Renal cortical epithelial cell (primary cell): Measurements from ENCODE around the gene NUDT16L1. TPM values are rescaled to one million over a fixed set of nuclear protein-coding genes. Genes with fewer than 3 reads are reported as not detected.
"Not testable (repeated sequence)": the region's sequence is repeated elsewhere in the genome, so short reads cannot be mapped to it uniquely, and the experiment has no call there.

Experiments used
- DNase-seq: peaks from one replicate; pipeline ENCODE4 v3.0.0-alpha.2; 2011; ENCODE audit warnings: low read depth
- total RNA-seq: library from RNA; depleted of rRNA; stranded (reverse); fragments of >200 nt; gene quantifications from 2 replicates; pipeline ENCODE4 v1.2.3, GENCODE V29; 2014

NUDT16L1 gene
- total RNA-seq, 1 donor from 2014 or later, result 49.2 TPM

DNA sequence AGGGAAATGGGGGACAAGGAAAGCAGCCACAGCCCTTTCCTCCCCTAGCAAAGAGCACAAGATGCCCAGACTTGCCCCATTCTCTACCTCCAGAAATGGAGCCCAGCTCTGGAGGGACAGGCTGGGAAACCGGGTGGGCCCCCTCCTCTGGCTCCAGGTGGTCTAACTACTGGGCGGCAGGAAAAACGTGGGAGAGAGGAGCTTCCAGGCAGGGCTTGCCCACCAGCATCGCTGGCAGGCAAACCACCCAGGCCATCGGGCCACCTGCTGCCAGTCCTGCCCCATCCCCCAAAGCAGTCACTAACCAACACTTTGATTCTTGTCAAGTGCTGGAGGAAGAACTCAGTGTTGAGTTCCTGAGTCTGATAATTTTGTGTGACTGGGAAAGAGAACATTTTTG lies 25.1 kb downstream of the NUDT16L1 start:
- no peak for DNase-seq

DNA sequence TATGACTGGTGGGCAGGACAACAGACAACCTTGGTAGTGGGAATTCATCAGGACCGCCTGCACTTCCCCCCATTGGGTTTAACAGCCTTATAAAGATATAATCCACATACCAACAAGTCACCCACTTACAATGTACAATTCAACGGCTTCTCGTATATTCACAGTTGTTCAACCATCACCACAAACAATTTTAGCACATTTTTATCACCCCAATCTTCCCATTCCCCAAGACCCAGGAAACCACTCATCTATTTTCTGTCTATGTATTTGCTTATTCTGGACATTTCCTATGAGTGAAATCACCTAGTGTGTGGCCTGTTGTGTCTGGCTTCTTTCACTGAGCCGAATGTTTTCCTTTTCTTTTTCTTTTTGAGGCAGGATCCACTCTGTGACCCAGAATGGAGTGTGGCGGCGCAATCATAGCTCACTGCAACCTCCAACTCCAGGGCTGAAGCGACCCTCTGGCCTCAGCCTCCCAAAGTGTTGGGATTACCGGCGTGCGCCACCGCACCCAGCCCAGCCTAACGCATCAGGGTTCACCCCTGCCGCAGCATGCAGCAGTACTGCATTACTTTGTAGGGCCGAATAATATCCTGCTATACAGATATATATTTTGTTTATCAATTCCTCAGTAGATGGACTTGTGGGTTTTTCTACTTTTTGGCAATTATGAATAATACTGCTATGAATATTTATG lies 29.9 kb downstream of the NUDT16L1 start:
- DNase-seq, result no peak

- no peak for DNase-seq
Observed at GRCh38 chr16:4724661-4725270, 31.4 kb downstream of the NUDT16L1 start.

GRCh38 chr16:4726616-4727015 lies 33.3 kb downstream of the NUDT16L1 start:
- no peak for DNase-seq

DNA sequence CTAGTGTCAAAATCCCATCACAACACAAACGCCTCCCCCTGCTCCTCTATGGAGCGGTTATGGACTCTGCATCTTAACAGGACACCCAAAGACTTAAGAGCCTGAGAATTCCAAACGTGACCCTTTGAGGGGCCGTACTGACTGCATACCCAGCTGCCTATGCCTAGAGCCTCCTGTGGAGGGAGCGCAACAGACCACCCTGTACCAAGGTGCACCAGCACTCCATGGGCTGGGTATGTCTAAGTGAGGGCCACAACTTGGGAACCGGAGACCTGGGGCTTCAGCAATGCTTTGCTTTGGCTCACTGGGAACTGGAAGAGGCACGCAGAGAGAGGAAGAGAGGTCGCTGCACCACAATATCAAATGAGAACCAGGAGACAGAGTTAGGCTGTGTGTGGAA lies 35.3 kb downstream of the NUDT16L1 start:
- no peak for DNase-seq

DNA sequence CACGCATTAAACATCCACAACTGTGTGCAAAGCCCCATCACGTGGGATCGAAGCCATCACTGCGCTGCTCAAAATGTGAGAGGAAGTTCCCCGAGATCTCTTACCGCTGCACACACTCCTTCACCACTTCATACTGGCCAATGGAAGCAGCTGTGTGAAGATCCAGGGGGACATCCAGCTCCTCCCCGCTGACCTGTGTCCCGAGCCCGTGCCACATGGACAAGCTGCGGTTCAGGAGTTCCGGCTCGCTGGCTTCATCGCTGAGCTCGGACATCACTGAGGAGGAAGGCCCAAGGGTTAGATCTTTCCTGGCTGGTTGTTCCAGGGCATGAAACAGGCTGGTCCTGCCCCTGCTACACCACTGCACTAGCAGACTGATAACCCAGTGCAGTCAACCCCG lies 36.5 kb downstream of the NUDT16L1 start:
- DNase-seq, result peak; percentile 16

- DNase-seq, result no peak
Observed at GRCh38 chr16:4733211-4733742, 39.9 kb downstream of the NUDT16L1 start.

DNA sequence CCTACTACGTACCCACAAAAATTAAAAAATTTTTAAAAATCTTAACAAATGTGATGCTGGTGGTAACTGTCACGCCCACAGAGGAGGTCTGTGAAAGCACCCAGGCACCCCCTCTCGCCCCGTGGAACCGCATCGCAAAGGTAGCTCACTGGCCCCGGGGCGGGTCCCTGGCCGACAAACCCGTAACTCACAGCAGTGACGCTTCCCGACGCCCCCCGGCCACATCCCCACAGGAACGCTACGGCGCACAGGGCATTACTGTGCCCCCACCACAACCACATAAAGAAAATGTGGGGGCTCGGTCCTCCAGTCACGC lies 40.3 kb downstream of the NUDT16L1 start:
- DNase-seq, result no peak

DNA sequence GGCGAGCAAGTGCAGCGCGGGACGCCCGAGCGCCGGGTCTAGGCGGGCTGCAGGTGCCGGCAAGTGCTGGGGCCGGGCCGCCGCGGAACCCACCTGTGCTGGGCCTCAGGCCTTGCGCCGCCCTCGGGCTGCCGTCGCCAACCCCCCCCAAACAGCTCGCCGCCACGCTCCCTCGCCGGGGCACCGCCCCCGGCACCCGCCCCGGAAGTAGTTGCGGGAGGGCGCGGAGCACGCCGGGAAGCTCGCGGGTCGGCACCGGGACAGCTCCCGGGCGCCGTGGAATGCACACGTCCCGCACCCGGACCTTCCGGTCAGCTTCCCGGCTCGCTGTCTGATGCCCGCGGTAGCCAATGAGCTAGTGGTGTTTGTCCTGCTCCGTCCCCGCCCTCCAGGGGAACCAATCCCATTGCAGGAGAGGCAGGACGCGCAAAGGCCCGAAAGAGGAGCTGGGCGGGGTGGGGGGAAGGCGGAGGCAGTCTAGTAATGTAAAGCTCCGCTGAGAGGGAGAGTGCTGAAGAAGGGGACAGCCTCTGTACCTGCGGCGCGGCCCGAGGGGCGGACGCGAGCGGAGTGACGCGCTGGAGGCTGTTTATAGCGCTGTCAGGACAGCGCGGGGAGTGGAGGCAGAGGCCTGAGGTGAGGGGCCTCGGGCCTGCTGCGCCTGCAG lies 40.8 kb downstream of the NUDT16L1 start, which contains the start of the genes ANKS3 and DNAAF8:
ANKS3 (minus strand) TSS at position 209 of the 667 bp plus-strand sequence. CDS start 4,122 bp downstream, outside the sequence.
DNAAF8 (plus strand) TSS at position 475 of the 667 bp plus-strand sequence. CDS start 1,978 bp downstream, outside the sequence.
- DNase-seq, result peak; percentile 94

- peak; percentile 48 for DNase-seq
Observed at GRCh38 chr16:4734730-4735535, 41.6 kb downstream of the NUDT16L1 start.

GRCh38 chr16:4736546-4736945 lies 43.2 kb downstream of the NUDT16L1 start:
- no peak for DNase-seq

DNA sequence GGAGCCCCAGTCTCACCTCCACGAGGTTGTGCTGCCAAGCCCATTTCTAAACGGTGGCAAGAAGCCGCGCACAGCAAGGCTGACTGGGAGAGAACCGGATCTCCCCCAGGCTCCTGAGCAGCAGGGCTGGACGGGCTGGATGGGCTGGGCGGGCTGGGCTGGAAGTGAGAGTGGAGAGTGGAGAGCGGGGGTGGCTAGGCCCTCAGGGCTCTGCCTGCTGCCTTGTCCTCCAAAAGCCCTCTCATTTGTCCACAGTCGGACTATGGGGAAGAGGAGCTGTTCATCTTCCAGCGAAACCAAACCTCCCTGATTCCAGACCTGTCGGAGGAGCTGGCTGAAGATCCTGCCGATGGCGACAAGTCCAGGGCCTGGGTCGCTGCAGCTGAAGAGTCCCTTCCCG lies 44.2 kb downstream of the NUDT16L1 start:
- no peak for DNase-seq

DNA sequence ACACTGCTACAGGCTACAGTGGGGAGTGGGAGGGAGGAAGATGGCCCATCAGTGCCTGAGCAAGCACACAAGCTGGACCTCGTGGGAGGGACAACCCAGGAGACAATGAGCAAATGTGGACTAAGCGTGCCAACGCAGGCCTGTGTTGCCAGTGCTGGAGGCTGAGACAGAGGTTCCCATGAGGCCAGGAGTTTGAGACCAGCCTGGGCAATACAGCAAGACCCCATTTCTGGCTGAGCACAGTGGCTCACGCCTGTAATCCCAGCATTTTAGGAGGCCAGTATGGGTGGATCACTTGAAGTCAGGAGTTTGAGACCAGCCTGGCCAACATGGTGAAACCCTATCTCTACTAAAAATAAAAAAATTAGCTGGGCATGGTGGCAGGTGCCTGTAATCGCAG lies 45.0 kb downstream of the NUDT16L1 start:
- DNase-seq, result not testable (repeated sequence)

DNA sequence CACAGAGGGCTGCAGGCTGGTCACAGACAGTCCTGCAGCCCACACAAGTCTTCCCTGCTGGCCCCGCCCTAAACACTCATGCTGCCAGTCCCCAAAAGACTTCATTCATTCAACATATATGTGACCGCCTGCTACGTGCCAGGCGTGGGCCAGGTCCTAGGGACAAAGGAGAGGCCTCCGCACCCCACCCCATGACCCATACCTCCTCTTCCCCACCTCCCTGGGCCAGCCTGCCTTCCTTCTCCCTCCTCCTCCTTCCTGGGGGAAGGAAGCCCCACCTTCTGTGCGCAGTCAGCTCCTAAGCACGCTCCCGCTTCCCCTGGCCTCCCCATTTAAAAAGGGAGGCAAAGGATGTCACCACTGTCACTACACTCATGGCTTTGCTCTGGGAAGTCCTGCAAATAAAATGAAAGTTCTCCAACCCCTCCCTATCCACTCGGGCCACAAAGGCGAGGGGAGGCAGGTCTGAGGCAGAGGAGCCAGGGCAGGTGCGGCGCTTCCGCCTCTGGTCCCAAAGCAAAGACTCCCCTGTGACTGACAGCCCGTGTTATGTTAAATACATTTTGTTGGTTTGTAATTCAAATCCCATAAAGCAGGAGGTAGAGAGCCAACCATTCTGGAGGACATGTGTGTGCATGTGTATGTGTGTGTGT lies 50.0 kb downstream of the NUDT16L1 start:
- DNase-seq, result no peak

GRCh38 chr16:4744555-4745273 lies 51.4 kb downstream of the NUDT16L1 start:
- DNase-seq, result no peak

- no peak for DNase-seq
Observed at GRCh38 chr16:4745274-4745569, 51.9 kb downstream of the NUDT16L1 start.

Other genes starting within 250 kb of the NUDT16L1 start
- 49.8 and 121 TPM in 2 replicates for gene NMRAL1, start 218.9 kb upstream of the NUDT16L1 start, total RNA-seq
- 71.0 and 97.9 TPM in 2 replicates for gene HMOX2, start 217.2 kb upstream of the NUDT16L1 start, total RNA-seq
- gene CDIP1, start 154.8 kb upstream of the NUDT16L1 start, total RNA-seq, result 9.6 and 27.4 TPM in 2 replicates
- 0.10 TPM in 1 of 2 replicates, not detected in the other for gene C16orf96, start 137.2 kb upstream of the NUDT16L1 start, total RNA-seq
- gene UBALD1, start 78.7 kb upstream of the NUDT16L1 start, total RNA-seq, result 1.2 and 7.4 TPM in 2 replicates
- 17.9 and 77.4 TPM in 2 replicates for gene MGRN1, start 68.7 kb upstream of the NUDT16L1 start, total RNA-seq
- 27.1 and 34.6 TPM in 2 replicates for gene ANKS3, start 40.7 kb downstream of the NUDT16L1 start, total RNA-seq
- gene DNAAF8, start 41.0 kb downstream of the NUDT16L1 start, total RNA-seq, result 1.0 and 1.7 TPM in 2 replicates
- gene ZNF500, start 73.6 kb downstream of the NUDT16L1 start, total RNA-seq, result 7.3 and 11.4 TPM in 2 replicates
- not detected in 2 replicates for gene SEPTIN12, start 94.8 kb downstream of the NUDT16L1 start, total RNA-seq
- gene SMIM22, start 101.8 kb downstream of the NUDT16L1 start, total RNA-seq, result 16.7 TPM in 1 of 2 replicates, not detected in the other
- 16.3 and 24.5 TPM in 2 replicates for gene ROGDI, start 109.1 kb downstream of the NUDT16L1 start, total RNA-seq
- gene GLYR1, start 153.7 kb downstream of the NUDT16L1 start, total RNA-seq, result 57.1 and 106 TPM in 2 replicates
- gene UBN1, start 153.9 kb downstream of the NUDT16L1 start, total RNA-seq, result 18.2 and 33.1 TPM in 2 replicates
- 17.0 and 35.4 TPM in 2 replicates for gene PPL, start 243.6 kb downstream of the NUDT16L1 start, total RNA-seq